EL (cell line): Measurements from ENCODE around the gene DPM3.
"Not testable (repeated sequence)": the region's sequence is repeated elsewhere in the genome, so short reads cannot be mapped to it uniquely, and the experiment has no call there.

Experiments
- DNase-seq: peaks from one replicate; pipeline ENCODE4 v3.0.0-alpha.2; 2016

Gene DPM3

GRCh38 chr1:155139895-155140629 lies at the start of gene DPM3:
Gene DPM3 (minus strand): TSS chr1:155140531. CDS start chr1:155140240, 291 bp downstream.
- DNase-seq: peak; percentile 80

GRCh38 chr1:155189926-155190325 lies 49.6 kb upstream of the DPM3 start:
- not testable (repeated sequence) for DNase-seq

- DNase-seq: no peak
These were observed 47.9 kb upstream of the DPM3 start for GRCh38 chr1:155188268-155188667.

GRCh38 chr1:155187456-155187891 lies 47.1 kb upstream of the DPM3 start:
- no peak for DNase-seq

GRCh38 chr1:155186794-155187455 lies 46.6 kb upstream of the DPM3 start:
- DNase-seq: no peak

GRCh38 chr1:155186067-155186793 lies 45.9 kb upstream of the DPM3 start:
- DNase-seq: no peak

- no peak for DNase-seq
These were observed 45.4 kb upstream of the DPM3 start for GRCh38 chr1:155185783-155186066.

- no peak for DNase-seq
These were observed 44.8 kb upstream of the DPM3 start for GRCh38 chr1:155184835-155185782.

GRCh38 chr1:155184351-155184811 lies 44.0 kb upstream of the DPM3 start:
- DNase-seq: no peak

GRCh38 chr1:155183775-155184221 lies 43.5 kb upstream of the DPM3 start:
- no peak for DNase-seq

GRCh38 chr1:155182052-155182550 lies 41.8 kb upstream of the DPM3 start:
- DNase-seq: no peak

GRCh38 chr1:155181371-155182051 lies 41.2 kb upstream of the DPM3 start:
- DNase-seq: no peak

GRCh38 chr1:155179112-155180031 lies 39.0 kb upstream of the DPM3 start:
- no peak for DNase-seq

GRCh38 chr1:155178441-155179111 lies 38.2 kb upstream of the DPM3 start:
- DNase-seq: no peak

- DNase-seq: no peak
These were observed 37.6 kb upstream of the DPM3 start for GRCh38 chr1:155177918-155178281.

GRCh38 chr1:155177192-155177917 lies 37.0 kb upstream of the DPM3 start:
- DNase-seq: no peak

- DNase-seq: peak; percentile 75
These were observed 36.3 kb upstream of the DPM3 start for GRCh38 chr1:155176544-155177071.

GRCh38 chr1:155175927-155176371 lies 35.6 kb upstream of the DPM3 start:
- DNase-seq: no peak
